ENCODE measurements around the gene TMX2.

The TMX2 gene

GRCh38 chr11:57778318-57779037 lies 66.1 kb downstream of the TMX2 start:
- no peak overlapping the region for H3K27ac ChIP-seq (ENCODE audit: low read depth, low read length, poor library complexity, severe bottlenecking)
- no peak overlapping the region for H3K4me3 ChIP-seq (ENCODE audit: low read depth, low read length, poor library complexity, severe bottlenecking)
- TF ChIP-seq EZH2 (IDR thresholded peaks at IDR 0.05; ENCODE audit: borderline replicate concordance, low read length) (no peak), CTCF (IDR thresholded peaks at IDR 0.05; ENCODE audit: low read length) (no peak)
- no peaks in the 10 kb centered on the region for H3K27me3 ChIP-seq (ENCODE audit: insufficient read depth, low read length)
- no peak overlapping the region for H3K9ac ChIP-seq (ENCODE audit: low read length)
- H3K9me3 ChIP-seq (ENCODE audit: low read length): no peaks in the 10 kb centered on the region
- no peaks in the 10 kb centered on the region for H3K4me1 ChIP-seq (ENCODE audit: insufficient read depth, low read length, severe bottlenecking)
- no peak overlapping the region for H2AFZ ChIP-seq (ENCODE audit: low read length)
- H3F3A ChIP-seq (ENCODE audit: insufficient read depth, low read length): no peaks in the 10 kb centered on the region
- H3K9me2 ChIP-seq (ENCODE audit: low read depth, low read length): no peaks in the 10 kb centered on the region
- H3K79me2 ChIP-seq (ENCODE audit: insufficient read depth, low read length): no peaks in the 10 kb centered on the region
- H3K36me3 ChIP-seq (ENCODE audit: insufficient read depth, low read length): no peaks in the 10 kb centered on the region
- H4K20me1 ChIP-seq (ENCODE audit: insufficient read depth, low read length): no peaks in the 10 kb centered on the region
- no peak overlapping the region for H3K4me2 ChIP-seq (ENCODE audit: low read length)

GRCh38 chr11:57779276-57779675 lies 66.9 kb downstream of the TMX2 start:
- Histone ChIP-seq H3K9me3 (ENCODE audit: low read length) (no peaks in the 10 kb centered on the region), H3F3A (ENCODE audit: insufficient read depth, low read length) (no peaks in the 10 kb centered on the region), H3K4me3 (ENCODE audit: low read depth, low read length, poor library complexity, severe bottlenecking) (no peak overlapping the region), H3K4me1 (ENCODE audit: insufficient read depth, low read length, severe bottlenecking) (no peaks in the 10 kb centered on the region), H4K20me1 (ENCODE audit: insufficient read depth, low read length) (no peaks in the 10 kb centered on the region), H3K9me2 (ENCODE audit: low read depth, low read length) (no peaks in the 10 kb centered on the region), H3K27me3 (ENCODE audit: insufficient read depth, low read length) (no peaks in the 10 kb centered on the region), H3K36me3 (ENCODE audit: insufficient read depth, low read length) (no peaks in the 10 kb centered on the region), H3K27ac (ENCODE audit: low read depth, low read length, poor library complexity, severe bottlenecking) (no peak overlapping the region), H3K4me2 (ENCODE audit: low read length) (no peak overlapping the region), H3K79me2 (ENCODE audit: insufficient read depth, low read length) (no peaks in the 10 kb centered on the region), H2AFZ (ENCODE audit: low read length) (no peak overlapping the region), H3K9ac (ENCODE audit: low read length) (no peak overlapping the region)
- TF ChIP-seq CTCF (IDR thresholded peaks at IDR 0.05; ENCODE audit: low read length): no peak
- no peak for TF ChIP-seq EZH2 (IDR thresholded peaks at IDR 0.05; ENCODE audit: borderline replicate concordance, low read length)

- TF ChIP-seq EZH2 (IDR thresholded peaks at IDR 0.05; ENCODE audit: borderline replicate concordance, low read length) (no peak), CTCF (IDR thresholded peaks at IDR 0.05; ENCODE audit: low read length) (no peak)
- H3K36me3 ChIP-seq (ENCODE audit: insufficient read depth, low read length): no peaks in the 10 kb centered on the region
Measured at GRCh38 chr11:57781529-57781943, 69.1 kb downstream of the TMX2 start.

More at GRCh38 chr11:57781529-57781943, 69.1 kb downstream of the TMX2 start:
- Histone ChIP-seq H3K4me2 (ENCODE audit: low read length) (no peak overlapping the region), H3K4me3 (ENCODE audit: low read depth, low read length, poor library complexity, severe bottlenecking) (no peak overlapping the region), H3K4me1 (ENCODE audit: insufficient read depth, low read length, severe bottlenecking) (no peaks in the 10 kb centered on the region), H3K9me3 (ENCODE audit: low read length) (no peaks in the 10 kb centered on the region), H3K27ac (ENCODE audit: low read depth, low read length, poor library complexity, severe bottlenecking) (no peak overlapping the region), H4K20me1 (ENCODE audit: insufficient read depth, low read length) (no peaks in the 10 kb centered on the region), H3K79me2 (ENCODE audit: insufficient read depth, low read length) (no peaks in the 10 kb centered on the region), H3K9ac (ENCODE audit: low read length) (no peak overlapping the region), H3K27me3 (ENCODE audit: insufficient read depth, low read length) (no peaks in the 10 kb centered on the region), H3K9me2 (ENCODE audit: low read depth, low read length) (no peaks in the 10 kb centered on the region), H2AFZ (ENCODE audit: low read length) (no peak overlapping the region), H3F3A (ENCODE audit: insufficient read depth, low read length) (no peaks in the 10 kb centered on the region)

Data from OCI-LY1 (cell line).